Ovary (tissue), 3 donors: ENCODE results near the gene KLHL5.

Experiments used
- EP300 ChIP-seq: sonication (generic); formaldehyde crosslinking; IDR thresholded peaks from one replicate; pipeline ENCODE4 v1.6.1; 2017; ENCODE audit warnings: antibody characterized with exemption
- POLR2A ChIP-seq: fragments of 450-650 bp; IDR thresholded peaks from one replicate; pipeline ENCODE4 v1.6.1; 2017; ENCODE audit warnings: antibody characterized with exemption, mild to moderate bottlenecking, moderate library complexity
- TF ChIP-seq, protein P1 (sequence below), 3 donors: fragments of 450-650 bp in 2 of 3; fragments of 200-600 bp in 1 of 3; IDR thresholded peaks; one replicate each; pipeline versions ENCODE4 v1.5.1 to v1.8.0; 2016 to 2022; ENCODE audit warnings: antibody characterized with exemption in 3 of 3, mild to moderate bottlenecking in 1 of 3
- donor health status: DM: no; HTN: no; CAD: no.

DNA sequence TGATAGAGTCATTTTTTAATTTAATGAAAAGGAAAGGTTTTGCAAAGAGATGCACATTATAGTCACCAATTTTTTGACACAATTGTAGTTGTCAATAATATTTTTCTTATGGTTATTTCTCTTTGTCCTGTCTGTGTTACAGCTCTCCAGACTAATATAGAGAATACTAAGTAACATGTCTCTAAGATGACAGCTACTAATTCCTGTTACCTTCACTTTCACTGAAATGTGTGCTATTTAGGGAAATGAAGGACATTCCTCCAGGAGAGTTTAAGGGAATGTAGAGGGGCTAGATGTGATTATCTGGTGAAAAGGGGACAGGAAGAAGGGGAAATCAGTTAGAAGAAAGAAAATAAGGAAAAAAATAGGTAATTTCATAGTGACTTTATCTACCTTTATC lies 1.4 kb downstream of the KLHL5 start:
- TF ChIP-seq EP300: no peak
- TF ChIP-seq POLR2A: no peak
- TF ChIP-seq, protein P1, sequence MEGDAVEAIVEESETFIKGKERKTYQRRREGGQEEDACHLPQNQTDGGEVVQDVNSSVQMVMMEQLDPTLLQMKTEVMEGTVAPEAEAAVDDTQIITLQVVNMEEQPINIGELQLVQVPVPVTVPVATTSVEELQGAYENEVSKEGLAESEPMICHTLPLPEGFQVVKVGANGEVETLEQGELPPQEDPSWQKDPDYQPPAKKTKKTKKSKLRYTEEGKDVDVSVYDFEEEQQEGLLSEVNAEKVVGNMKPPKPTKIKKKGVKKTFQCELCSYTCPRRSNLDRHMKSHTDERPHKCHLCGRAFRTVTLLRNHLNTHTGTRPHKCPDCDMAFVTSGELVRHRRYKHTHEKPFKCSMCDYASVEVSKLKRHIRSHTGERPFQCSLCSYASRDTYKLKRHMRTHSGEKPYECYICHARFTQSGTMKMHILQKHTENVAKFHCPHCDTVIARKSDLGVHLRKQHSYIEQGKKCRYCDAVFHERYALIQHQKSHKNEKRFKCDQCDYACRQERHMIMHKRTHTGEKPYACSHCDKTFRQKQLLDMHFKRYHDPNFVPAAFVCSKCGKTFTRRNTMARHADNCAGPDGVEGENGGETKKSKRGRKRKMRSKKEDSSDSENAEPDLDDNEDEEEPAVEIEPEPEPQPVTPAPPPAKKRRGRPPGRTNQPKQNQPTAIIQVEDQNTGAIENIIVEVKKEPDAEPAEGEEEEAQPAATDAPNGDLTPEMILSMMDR (IDR thresholded peaks at IDR 0.05): no peak
